ENCODE data around the gene OLFML2A.

Gene OLFML2A

GRCh38 chr9:124858330-124859046 lies 81.6 kb downstream of the OLFML2A start:
- TF ChIP-seq GABPA (IDR thresholded peaks at IDR 0.05; ENCODE audit: low read depth) (no peak), POLR2AphosphoS5 (IDR thresholded peaks at IDR 0.05; ENCODE audit: low read depth) (peak; percentile 18; the same call in 1 of the 2 replicates)
- no peak overlapping the region for H3K4me3 ChIP-seq (replicated peaks; ENCODE audit: insufficient read depth, low read length)
- H3K27ac ChIP-seq (replicated peaks) = peak overlapping the region; percentile 2; the same call in 1 of the 2 replicates
- no peaks in the 10 kb centered on the region for H3K27me3 ChIP-seq (ENCODE audit: insufficient read depth, poor library complexity, severe bottlenecking)
- DNase-seq (ENCODE audit: low read depth in 1 of 2, low spot score in 1 of 2) = no peak

- peak in 1 of 2 experiments; percentile 37 for DNase-seq (ENCODE audit: low read depth in 1 of 2, low spot score in 1 of 2)
- peak overlapping the region; percentile 71 for H3K4me3 ChIP-seq (replicated peaks; ENCODE audit: insufficient read depth, low read length)
- H3K27me3 ChIP-seq (ENCODE audit: insufficient read depth, poor library complexity, severe bottlenecking) = no peaks in the 10 kb centered on the region
- peak overlapping the region; percentile 98 for H3K27ac ChIP-seq (replicated peaks)
- peak; percentile 77; the same call in 1 of the 2 replicates for TF ChIP-seq SPI1 (IDR thresholded peaks at IDR 0.05; ENCODE audit: borderline replicate concordance, low read depth)
- TF ChIP-seq POLR2AphosphoS5 (IDR thresholded peaks at IDR 0.05; ENCODE audit: low read depth) = peak; percentile 40; the same call in 1 of the 2 replicates
- TF ChIP-seq GABPA (IDR thresholded peaks at IDR 0.05; ENCODE audit: low read depth) = no peak
Measured at GRCh38 chr9:124859803-124860581, 83.1 kb downstream of the OLFML2A start.

- Histone ChIP-seq H3K27me3 (ENCODE audit: insufficient read depth, poor library complexity, severe bottlenecking) (no peaks in the 10 kb centered on the region), H3K4me3 (replicated peaks; ENCODE audit: insufficient read depth, low read length) (peak overlapping the region; percentile 71), H3K27ac (replicated peaks) (peak overlapping the region; percentile 98)
- DNase-seq (ENCODE audit: low read depth in 1 of 2, low spot score in 1 of 2) = no peak
- TF ChIP-seq GABPA (IDR thresholded peaks at IDR 0.05; ENCODE audit: low read depth) = no peak
Measured at GRCh38 chr9:124860582-124861341, 83.8 kb downstream of the OLFML2A start.

GRCh38 chr9:124861342-124862229 lies 84.7 kb downstream of the OLFML2A start, which contains the start of the genes ARPC5L and RPL35:
TSS of gene ARPC5L (plus strand) at chr9:124862130. CDS start at chr9:124869291, 7,161 bp downstream.
TSS of gene RPL35 (minus strand) at chr9:124861957. CDS start at chr9:124861912, 45 bp downstream.
- TF ChIP-seq SPI1 (IDR thresholded peaks at IDR 0.05; ENCODE audit: borderline replicate concordance, low read depth) = peak; percentile 74; the same call in 1 of the 2 replicates
- TF ChIP-seq GABPA (IDR thresholded peaks at IDR 0.05; ENCODE audit: low read depth) = peak; percentile 89
- TF ChIP-seq CTCF (IDR thresholded peaks at IDR 0.05; ENCODE audit: insufficient read depth, low read length) = no peak
- TF ChIP-seq POLR2AphosphoS5 (IDR thresholded peaks at IDR 0.05; ENCODE audit: low read depth) = peak; percentile 96
- peak; percentile 81 for TF ChIP-seq REST (IDR thresholded peaks at IDR 0.05; ENCODE audit: insufficient replicate concordance, low read depth)
- Histone ChIP-seq H3K27me3 (ENCODE audit: insufficient read depth, poor library complexity, severe bottlenecking) (no peaks in the 10 kb centered on the region), H3K27ac (replicated peaks) (peak within 1 kb of the TSS; percentile 98), H3K4me3 (replicated peaks; ENCODE audit: insufficient read depth, low read length) (peak within 1 kb of the TSS; percentile 71)
- peak; percentile 92 to 95 for DNase-seq (ENCODE audit: low read depth in 1 of 2, low spot score in 1 of 2)

GRCh38 chr9:124863371-124863871 lies 86.5 kb downstream of the OLFML2A start:
- Histone ChIP-seq H3K4me3 (replicated peaks; ENCODE audit: insufficient read depth, low read length) (no peak overlapping the region), H3K27me3 (ENCODE audit: insufficient read depth, poor library complexity, severe bottlenecking) (no peaks in the 10 kb centered on the region), H3K27ac (replicated peaks) (no peak overlapping the region)
- no peak for TF ChIP-seq GABPA (IDR thresholded peaks at IDR 0.05; ENCODE audit: low read depth)
- TF ChIP-seq POLR2AphosphoS5 (IDR thresholded peaks at IDR 0.05; ENCODE audit: low read depth) = no peak
- TF ChIP-seq SPI1 (IDR thresholded peaks at IDR 0.05; ENCODE audit: borderline replicate concordance, low read depth) = peak; percentile 46; the same call in 1 of the 2 replicates
- DNase-seq (ENCODE audit: low read depth in 1 of 2, low spot score in 1 of 2) = no peak

Measured in HL-60 (cell line).